BJ (cell line): ENCODE results near the gene ZMYND8. TPM values are rescaled to one million over a fixed set of nuclear protein-coding genes. Genes with fewer than 3 reads are reported as not detected.
"Not testable (repeated sequence)": the region's sequence is repeated elsewhere in the genome, so short reads cannot be mapped to it uniquely, and the experiment has no call there.

Source experiments
- CTCF ChIA-PET: fragments of 350-600 bp; formaldehyde crosslinking; extraction: SDS; loops from one replicate; lab custom pipeline; 2021; ENCODE audit warnings: antibody characterized with exemption, inconsistent platforms; lab: Yijun Ruan, JAX
- POLR2A ChIA-PET: fragments of 300-600 bp; sonication (Branson Sonifier 250); formaldehyde crosslinking; extraction: SDS; loops from one replicate; lab custom pipeline; 2021; ENCODE audit warnings: antibody characterized with exemption; lab: Charles Lee
- DNase-seq: peaks from one replicate; pipeline ENCODE4 v3.0.0-alpha.2; 2011; ENCODE audit warnings: low read depth
- H3K27me3 ChIP-seq: 2 replicates; pipeline ENCODE4 v1.6.0; 2011; ENCODE audit warnings: low read length; ENCODE audit not compliant: control insufficient read depth, insufficient read depth
- H3K36me3 ChIP-seq: 2 replicates; pipeline ENCODE4 v1.5.1; 2011; ENCODE audit warnings: low read length; ENCODE audit not compliant: control insufficient read depth, insufficient read depth
- H3K4me3 ChIP-seq: 2 replicates; pipeline ENCODE4 v1.5.1; 2011; ENCODE audit warnings: low read depth, mild to moderate bottlenecking, control low read depth, low read length
- polyA plus RNA-seq: library from polyadenylated mRNA; depleted of rRNA; stranded (reverse); fragments of >200 nt; gene quantifications from 2 replicates; pipeline ENCODE4 v1.2.3, GENCODE V29; 2011
- TF ChIP-seq, protein P1 (sequence below): IDR thresholded peaks from 2 replicates; pipeline ENCODE4 v1.5.1; 2011; ENCODE audit warnings: low read depth, mild to moderate bottlenecking, control low read depth, inconsistent platforms, low read length, moderate library complexity; ENCODE audit not compliant: insufficient read depth

Gene ZMYND8
- polyA plus RNA-seq, 1 experiment: 12.7 TPM

GRCh38 chr20:47377122-47377722 lies 20.7 kb upstream of the ZMYND8 start:
- CTCF ChIA-PET: no interaction called here
- Histone ChIP-seq H3K4me3 (no peak overlapping the region), H3K27me3 (no peaks in the 10 kb centered on the region), H3K36me3 (no peaks in the 10 kb centered on the region)
- no peak for DNase-seq
- TF ChIP-seq, protein P1, sequence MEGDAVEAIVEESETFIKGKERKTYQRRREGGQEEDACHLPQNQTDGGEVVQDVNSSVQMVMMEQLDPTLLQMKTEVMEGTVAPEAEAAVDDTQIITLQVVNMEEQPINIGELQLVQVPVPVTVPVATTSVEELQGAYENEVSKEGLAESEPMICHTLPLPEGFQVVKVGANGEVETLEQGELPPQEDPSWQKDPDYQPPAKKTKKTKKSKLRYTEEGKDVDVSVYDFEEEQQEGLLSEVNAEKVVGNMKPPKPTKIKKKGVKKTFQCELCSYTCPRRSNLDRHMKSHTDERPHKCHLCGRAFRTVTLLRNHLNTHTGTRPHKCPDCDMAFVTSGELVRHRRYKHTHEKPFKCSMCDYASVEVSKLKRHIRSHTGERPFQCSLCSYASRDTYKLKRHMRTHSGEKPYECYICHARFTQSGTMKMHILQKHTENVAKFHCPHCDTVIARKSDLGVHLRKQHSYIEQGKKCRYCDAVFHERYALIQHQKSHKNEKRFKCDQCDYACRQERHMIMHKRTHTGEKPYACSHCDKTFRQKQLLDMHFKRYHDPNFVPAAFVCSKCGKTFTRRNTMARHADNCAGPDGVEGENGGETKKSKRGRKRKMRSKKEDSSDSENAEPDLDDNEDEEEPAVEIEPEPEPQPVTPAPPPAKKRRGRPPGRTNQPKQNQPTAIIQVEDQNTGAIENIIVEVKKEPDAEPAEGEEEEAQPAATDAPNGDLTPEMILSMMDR: no peak
- POLR2A ChIA-PET: no interaction called here

DNA sequence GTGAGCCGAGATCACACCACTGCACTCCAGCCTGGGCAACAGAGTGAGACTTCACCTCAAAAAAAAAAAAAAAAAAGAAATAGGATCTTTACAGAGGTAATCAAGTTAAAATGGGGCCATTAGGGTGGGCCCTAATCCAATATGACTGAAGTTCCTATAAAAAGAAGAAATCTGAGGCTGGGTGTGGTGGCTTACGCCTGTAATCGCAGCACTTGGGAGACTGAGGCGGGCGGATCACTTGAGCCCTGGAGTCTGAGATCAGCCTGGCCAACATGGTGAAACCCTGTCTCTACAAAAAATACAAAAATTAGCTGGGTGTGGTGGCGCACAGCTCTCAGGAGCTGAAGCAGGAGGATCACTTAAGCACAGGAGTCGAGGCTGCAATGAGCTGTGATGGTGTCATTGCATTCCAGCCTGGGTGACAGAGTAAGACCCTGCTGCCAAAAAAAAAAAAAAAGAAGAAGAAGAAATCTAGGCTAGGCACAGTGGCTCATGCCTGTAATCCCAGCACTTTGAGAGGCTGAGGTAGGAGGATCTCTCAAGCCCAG lies 19.7 kb upstream of the ZMYND8 start:
- H3K36me3 ChIP-seq, H3K4me3 ChIP-seq, H3K27me3 ChIP-seq, DNase-seq, CTCF ChIA-PET: not testable (repeated sequence)
- POLR2A ChIA-PET: interaction anchor here (0.7 kb wide), 1 partner anchor 582 kb away, joined by 7 read pairs; no protein-coding TSS in a partner anchor

- CTCF ChIA-PET: interaction anchor here (2.3 kb wide), 1 partner anchor 10 kb away, joined by 13 read pairs; no protein-coding TSS in a partner anchor
- H3K27me3 ChIP-seq, DNase-seq, H3K36me3 ChIP-seq, H3K4me3 ChIP-seq, POLR2A ChIA-PET: not testable (repeated sequence)
These were observed 17.6 kb upstream of the ZMYND8 start for GRCh38 chr20:47374121-47374520.

DNA sequence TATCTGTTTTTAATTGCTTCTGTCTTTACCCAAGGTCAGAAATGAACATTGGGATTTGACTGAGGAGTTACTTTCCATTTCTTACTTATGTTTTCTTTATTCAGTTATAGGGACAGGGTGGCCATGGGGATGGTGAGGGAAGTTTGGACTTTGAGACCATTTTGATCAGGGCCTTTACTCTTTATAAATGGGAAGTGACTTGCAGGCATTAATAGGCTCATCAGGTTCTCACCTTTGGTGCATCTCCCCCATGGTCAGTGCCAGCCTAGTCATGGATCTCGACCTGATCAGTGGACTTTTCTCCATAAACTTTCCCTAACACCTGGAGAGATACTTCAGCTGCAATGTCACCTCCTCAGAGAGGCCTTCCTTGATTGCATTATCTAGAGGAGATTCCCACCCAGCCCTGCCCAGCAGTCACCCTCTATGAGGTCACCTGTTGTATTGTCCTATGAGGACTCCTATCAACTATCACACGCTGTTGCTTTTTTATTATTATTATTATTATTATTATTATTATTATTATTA lies 16.8 kb upstream of the ZMYND8 start:
- no peak for DNase-seq
- H3K4me3 ChIP-seq: no peak overlapping the region
- CTCF ChIA-PET: interaction anchor here (1.3 to 2.3 kb wide), 2 partner anchors 10 to 177 kb away, joined by 3 to 13 read pairs; no protein-coding TSS in a partner anchor
- POLR2A ChIA-PET: no interaction called here
- TF ChIP-seq, protein P1: no peak
- H3K27me3 ChIP-seq: no peaks in the 10 kb centered on the region
- H3K36me3 ChIP-seq: no peaks in the 10 kb centered on the region

DNA sequence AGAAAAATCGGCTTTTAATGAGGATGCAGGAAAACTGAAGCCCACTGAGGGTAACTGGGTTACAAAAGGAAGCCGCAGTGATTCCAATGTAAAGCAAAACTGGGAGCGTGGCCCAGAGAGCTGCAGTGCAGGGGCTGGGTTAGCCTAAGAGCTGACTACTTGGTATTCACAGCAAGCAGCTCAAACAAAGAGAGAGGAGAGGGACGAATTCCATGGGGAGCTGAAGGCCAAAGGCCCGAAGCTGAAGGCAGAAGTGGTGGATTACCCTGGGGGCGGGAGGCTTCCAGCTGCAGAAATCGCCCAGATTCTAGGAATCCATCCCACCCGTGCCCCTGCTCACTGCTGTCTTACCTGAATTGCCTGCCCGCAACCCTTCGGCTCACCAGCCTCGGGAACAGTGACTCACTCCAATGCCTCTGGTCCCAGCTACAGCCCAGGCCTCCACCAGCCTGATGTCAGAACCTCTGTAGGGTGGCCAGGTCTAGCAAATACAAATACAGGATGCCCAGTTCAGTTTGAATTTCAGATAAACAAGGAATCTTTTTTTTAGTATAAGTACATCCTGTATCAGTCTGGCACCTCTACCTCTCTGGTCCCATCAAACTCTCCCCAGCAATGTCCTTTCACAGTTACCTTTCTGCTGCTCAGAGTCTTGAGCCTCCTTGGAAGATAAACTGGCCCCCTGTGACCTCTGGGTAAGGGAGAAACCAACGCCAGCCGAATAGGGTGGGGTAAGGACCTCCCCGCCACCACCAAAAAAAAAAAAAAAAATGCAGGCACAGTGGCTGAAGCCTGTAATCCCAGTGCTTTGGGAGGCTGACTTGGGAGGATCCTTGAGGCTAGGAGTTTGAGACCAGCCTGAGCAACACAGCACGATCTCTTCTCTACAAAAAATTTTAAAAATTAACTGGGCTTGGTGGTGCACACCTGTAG lies 14.6 kb upstream of the ZMYND8 start:
- TF ChIP-seq, protein P1: no peak
- Histone ChIP-seq H3K36me3 (no peaks in the 10 kb centered on the region), H3K27me3 (no peaks in the 10 kb centered on the region), H3K4me3 (no peak overlapping the region)
- CTCF ChIA-PET: interaction anchor here (1.2 to 1.6 kb wide), 3 partner anchors 10 to 100 kb away, joined by 4 to 5 read pairs (median 5); no protein-coding TSS in a partner anchor
- POLR2A ChIA-PET: no interaction called here
- DNase-seq: no peak

DNA sequence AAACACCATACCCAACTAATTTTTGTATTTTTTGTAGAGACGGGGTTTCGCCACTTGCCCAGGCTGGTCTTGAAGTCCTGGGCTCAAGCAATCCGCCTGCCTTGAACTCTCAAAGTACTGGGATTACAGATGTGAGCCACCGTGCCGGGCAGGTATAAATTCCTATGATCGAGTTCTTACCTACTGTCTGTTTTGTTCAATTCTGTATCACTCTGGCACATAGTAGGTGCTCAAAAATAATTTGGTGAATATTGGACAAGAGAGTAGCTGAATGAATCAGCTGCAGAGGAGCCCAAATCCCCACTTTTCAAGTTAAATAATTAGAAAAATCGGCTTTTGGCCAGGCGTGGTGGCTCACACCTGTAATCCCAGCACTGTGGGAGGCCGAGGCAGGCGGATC lies 13.7 kb upstream of the ZMYND8 start:
- Histone ChIP-seq H3K4me3 (no peak overlapping the region), H3K27me3 (no peaks in the 10 kb centered on the region), H3K36me3 (no peaks in the 10 kb centered on the region)
- ChIA-PET POLR2A (no interaction called here), CTCF (interaction anchor here (1.6 to 1.9 kb wide), 3 partner anchors 11 to 14 kb away, joined by 5 to 8 read pairs (median 5); no protein-coding TSS in a partner anchor)
- DNase-seq: no peak
- TF ChIP-seq, protein P1: no peak
